Panc1 (cell line): Measurements from ENCODE around the gene CNKSR3. TPM values are rescaled to one million over a fixed set of nuclear protein-coding genes. Genes with fewer than 3 reads are reported as not detected.

Experiments
- ATAC-seq: fragments of 200-7000 bp; cut with Tn5 transposase; 2 replicates; pipeline ENCODE4 v1.9.1; 2020; ENCODE audit warnings: mild to moderate bottlenecking, moderate library complexity
- BruUV-seq: library from RNA; stranded (reverse); fragments of 400-500 nt; replicated peaks from 2 replicates; lab custom pipeline; 2021; lab: Mats Ljungman, UMichigan
- CTCF ChIA-PET: fragments of 300-600 bp; sonication (Branson Sonifier 250); formaldehyde crosslinking; loops from one replicate; lab custom pipeline; 2022; ENCODE audit warnings: antibody characterized with exemption; lab: Charles Lee
- POLR2A ChIA-PET: fragments of 300-600 bp; sonication (Branson Sonifier 250); formaldehyde crosslinking; loops from one replicate; lab custom pipeline; 2022; ENCODE audit warnings: antibody characterized with exemption; lab: Charles Lee
- DNase-seq: peaks from one replicate; pipeline ENCODE4 v3.0.0-alpha.2; 2010; ENCODE audit warnings: low read depth, low spot score
- H3K27ac ChIP-seq: 2 replicates; pipeline ENCODE4 v1.5.1; 2011; ENCODE audit warnings: mild to moderate bottlenecking, low read length, inconsistent platforms
- H3K27me3 ChIP-seq: fragments of 200-500 bp; sonication (Bioruptor generic); 2 replicates; pipeline ENCODE4 v1.6.0; 2014; ENCODE audit warnings: low read length, inconsistent platforms; ENCODE audit not compliant: control insufficient read depth, insufficient read depth
- H3K36me3 ChIP-seq: fragments of 200-500 bp; sonication (Bioruptor generic); 2 replicates; pipeline ENCODE4 v1.5.1; 2014; ENCODE audit warnings: inconsistent platforms, mild to moderate bottlenecking, low read length, moderate library complexity; ENCODE audit not compliant: control insufficient read depth, insufficient read depth
- H3K4me1 ChIP-seq: 2 replicates; pipeline ENCODE4 v1.5.1; 2011; ENCODE audit warnings: inconsistent platforms, mild to moderate bottlenecking, low read length, moderate library complexity; ENCODE audit not compliant: control insufficient read depth, insufficient read depth
- H3K4me3 ChIP-seq, 2 experiments: 2 replicates each; pipeline ENCODE4 v1.5.1; 2011 to 2012; ENCODE audit warnings: low read depth in 2 of 2, low read length in 2 of 2, mild to moderate bottlenecking in 2 of 2, inconsistent platforms in 1 of 2, moderate library complexity in 1 of 2
- H3K9me3 ChIP-seq: fragments of 200-500 bp; sonication (Bioruptor generic); 2 replicates; pipeline ENCODE4 v1.5.1; 2014; ENCODE audit warnings: low read depth, mild to moderate bottlenecking, inconsistent platforms, low read length, moderate library complexity; ENCODE audit not compliant: control insufficient read depth, insufficient read depth
- CTCF ChIP-seq: fragments of 450-650 bp; IDR thresholded peaks from 2 replicates; pipeline ENCODE4 v1.5.1; 2017; ENCODE audit warnings: mild to moderate bottlenecking
- POLR2AphosphoS5 ChIP-seq: IDR thresholded peaks from 2 replicates; pipeline ENCODE4 v1.6.1; 2012; ENCODE audit warnings: mild to moderate bottlenecking, low read depth, low read length, moderate library complexity
- REST ChIP-seq, 2 experiments: IDR thresholded peaks; 2 replicates each; pipeline ENCODE4 v1.6.1; 2011 to 2012; ENCODE audit warnings: low read depth in 2 of 2, control low read depth in 1 of 2, low read length in 1 of 2, mild to moderate bottlenecking in 1 of 2, moderate library complexity in 1 of 2; ENCODE audit not compliant: insufficient read depth in 1 of 2
- SIN3A ChIP-seq: IDR thresholded peaks from 2 replicates; pipeline ENCODE4 v1.6.1; 2012; ENCODE audit warnings: low read depth, mild to moderate bottlenecking, low read length, moderate library complexity, borderline replicate concordance; ENCODE audit not compliant: insufficient read depth
- TCF7L2 ChIP-seq: IDR thresholded peaks from 2 replicates; pipeline ENCODE4 v1.6.1; 2011; ENCODE audit warnings: mild to moderate bottlenecking, low read depth, low read length, inconsistent platforms
- in situ Hi-C: cut with HindIII; loops from 2 replicates; pipeline ENCODE4 v1.10.0; 2016; ENCODE audit warnings: low sequenced_read_pairs, low pct_unique_long_range_greater_than_20kb
- intact Hi-C: fragments of 100-400 bp; cut with micrococcal nuclease; formaldehyde crosslinking; loops from one replicate; pipeline ENCODE4 v1.10.0; 2022; ENCODE audit not compliant: unreplicated experiment
- total RNA-seq: library from RNA; stranded (reverse); gene quantifications from one replicate; pipeline ENCODE4 v1.2.1, GENCODE V29; 2021; ENCODE audit not compliant: unreplicated experiment

Gene CNKSR3
- total RNA-seq, 1 experiment from 2014 or later, result 18.2 TPM

GRCh38 chr6:154529957-154530356 is 19.5 kb upstream of the CNKSR3 start:
- H3K27me3 ChIP-seq, result no peaks in the 10 kb centered on the region
- in situ Hi-C loops, result no loop called here
- no peak overlapping the region for H3K4me3 ChIP-seq
- H3K9me3 ChIP-seq, result no peaks in the 10 kb centered on the region
- ChIA-PET POLR2A (no interaction called here), CTCF (no interaction called here)
- H3K4me1 ChIP-seq, result no peaks in the 10 kb centered on the region
- no peaks in the 10 kb centered on the region for H3K36me3 ChIP-seq
- DNase-seq (no peak), ATAC-seq (no peak)
- intact Hi-C loops, result no loop called here
- TF ChIP-seq TCF7L2 (no peak), CTCF (no peak), SIN3A (no peak), REST (IDR thresholded peaks at IDR 0.05; ENCODE audit: insufficient read depth in 1 of 2, low read depth in 2 of 2, low read length in 1 of 2) (no peak), POLR2AphosphoS5 (no peak)
- no TSS peak for BruUV-seq
- no peak overlapping the region for H3K27ac ChIP-seq

GRCh38 chr6:154528310-154528915 is 17.9 kb upstream of the CNKSR3 start:
- CTCF ChIA-PET, result no interaction called here
- no TSS peak for BruUV-seq
- TF ChIP-seq REST (IDR thresholded peaks at IDR 0.05; ENCODE audit: insufficient read depth in 1 of 2, low read depth in 2 of 2, low read length in 1 of 2) (no peak), CTCF (no peak), TCF7L2 (no peak)

More at GRCh38 chr6:154528310-154528915, 17.9 kb upstream of the CNKSR3 start:
- DNase-seq (no peak), ATAC-seq (no peak)
- in situ Hi-C loops (no loop called here), intact Hi-C loops (no loop called here)
- Histone ChIP-seq H3K4me1 (no peaks in the 10 kb centered on the region), H3K9me3 (no peaks in the 10 kb centered on the region), H3K27ac (no peak overlapping the region), H3K36me3 (no peaks in the 10 kb centered on the region), H3K27me3 (no peaks in the 10 kb centered on the region), H3K4me3 (no peak overlapping the region)
- POLR2A ChIA-PET, result no interaction called here
